HG03520 (cell line): ENCODE measurements around the gene SMAD3.

Source experiments
- ATAC-seq: cut with Tn5 transposase; IDR thresholded peaks from one replicate; pipeline ENCODE4 v1.9.1; 2021; ENCODE audit warnings: mild to moderate bottlenecking, moderate library complexity; ENCODE audit not compliant: unreplicated experiment

Gene SMAD3

GRCh38 chr15:67224889-67225288 lies 159.5 kb downstream of the SMAD3 start:
- ATAC-seq: no peak

GRCh38 chr15:67225336-67225735 lies 159.9 kb downstream of the SMAD3 start:
- no peak for ATAC-seq

GRCh38 chr15:67227431-67227830 lies 162.0 kb downstream of the SMAD3 start:
- no peak for ATAC-seq

- ATAC-seq: no peak
Measured at GRCh38 chr15:67227846-67228245, 162.4 kb downstream of the SMAD3 start.

- no peak for ATAC-seq
Measured at GRCh38 chr15:67228286-67228685, 162.9 kb downstream of the SMAD3 start.

GRCh38 chr15:67230504-67230903 lies 165.1 kb downstream of the SMAD3 start:
- no peak for ATAC-seq

GRCh38 chr15:67232591-67232990 lies 167.2 kb downstream of the SMAD3 start:
- ATAC-seq: no peak

GRCh38 chr15:67240235-67241131 lies 175.1 kb downstream of the SMAD3 start:
- ATAC-seq: no peak

- ATAC-seq: peak; percentile 83
Measured at GRCh38 chr15:67241132-67241855, 175.9 kb downstream of the SMAD3 start.

- no peak for ATAC-seq
Measured at GRCh38 chr15:67242708-67243111, 177.3 kb downstream of the SMAD3 start.
